SK-N-MC (cell line): ENCODE results near the gene DSN1.

ENCODE experiments used
- EZH2 ChIP-seq: fragments of 200-600 bp; sonication (generic); IDR thresholded peaks from one replicate; pipeline ENCODE4 v1.6.1; 2017; ENCODE audit warnings: antibody characterized with exemption
- FOXP2 ChIP-seq: optimal IDR thresholded peaks from 2 replicates; pipeline ENCODE3; 2011; ENCODE audit warnings: mild to moderate bottlenecking, moderate library complexity; ENCODE audit not compliant: insufficient read depth; ENCODE audit errors: extremely low read length, control extremely low read depth
- POLR2AphosphoS5 ChIP-seq: IDR thresholded peaks from 2 replicates; pipeline ENCODE4 v1.6.1; 2012; ENCODE audit warnings: mild to moderate bottlenecking, low read depth, low read length, borderline replicate concordance

- TF ChIP-seq EZH2 (no peak), POLR2AphosphoS5 (no peak), FOXP2 (no peak)
Observed at GRCh38 chr20:36820928-36821327, 47.4 kb upstream of the DSN1 start.
